Measurements from ENCODE around the gene PPP4R4.
A peak's percentile ranks its signal among the peaks of the same experiment; 100 is the strongest.

The PPP4R4 gene

GRCh38 chr14:94138251-94138650 is 35.9 kb upstream of the PPP4R4 start:
- DNase-seq (ENCODE audit: low read depth), result no peak
- TF ChIP-seq CTCF (IDR thresholded peaks at IDR 0.05; ENCODE audit: low read depth, low read length, missing control alignments), result no peak
- no peak overlapping the region for H3K4me3 ChIP-seq (ENCODE audit: low read depth, low read length)

- no peak for TF ChIP-seq CTCF (IDR thresholded peaks at IDR 0.05; ENCODE audit: low read depth, low read length, missing control alignments)
- H3K4me3 ChIP-seq (ENCODE audit: low read depth, low read length), result no peak overlapping the region
- no peak for DNase-seq (ENCODE audit: low read depth)
Measured at GRCh38 chr14:94139006-94139405, 35.1 kb upstream of the PPP4R4 start.

GRCh38 chr14:94139421-94139820 is 34.7 kb upstream of the PPP4R4 start:
- H3K4me3 ChIP-seq (ENCODE audit: low read depth, low read length), result no peak overlapping the region
- DNase-seq (ENCODE audit: low read depth), result no peak
- TF ChIP-seq CTCF (IDR thresholded peaks at IDR 0.05; ENCODE audit: low read depth, low read length, missing control alignments), result no peak

- no peak overlapping the region for H3K4me3 ChIP-seq (ENCODE audit: low read depth, low read length)
- no peak for TF ChIP-seq CTCF (IDR thresholded peaks at IDR 0.05; ENCODE audit: low read depth, low read length, missing control alignments)
- DNase-seq (ENCODE audit: low read depth), result no peak
Measured at GRCh38 chr14:94142247-94142646, 31.9 kb upstream of the PPP4R4 start.

GRCh38 chr14:94142836-94143235 is 31.3 kb upstream of the PPP4R4 start:
- no peak overlapping the region for H3K4me3 ChIP-seq (ENCODE audit: low read depth, low read length)
- no peak for TF ChIP-seq CTCF (IDR thresholded peaks at IDR 0.05; ENCODE audit: low read depth, low read length, missing control alignments)
- no peak for DNase-seq (ENCODE audit: low read depth)

- no peak overlapping the region for H3K4me3 ChIP-seq (ENCODE audit: low read depth, low read length)
- peak; percentile 61 for TF ChIP-seq CTCF (IDR thresholded peaks at IDR 0.05; ENCODE audit: low read depth, low read length, missing control alignments)
- DNase-seq (ENCODE audit: low read depth), result no peak
Measured at GRCh38 chr14:94143239-94143638, 30.9 kb upstream of the PPP4R4 start.

GRCh38 chr14:94143711-94144110 is 30.4 kb upstream of the PPP4R4 start:
- H3K4me3 ChIP-seq (ENCODE audit: low read depth, low read length), result no peak overlapping the region
- no peak for TF ChIP-seq CTCF (IDR thresholded peaks at IDR 0.05; ENCODE audit: low read depth, low read length, missing control alignments)
- no peak for DNase-seq (ENCODE audit: low read depth)
